GM19099 (cell line): Measurements from ENCODE around the gene CLDN19.
A peak's percentile ranks its signal among the peaks of the same experiment; 100 is the strongest.

Experiments
- POLR2A ChIP-seq: IDR thresholded peaks from 3 replicates; pipeline ENCODE4 v1.6.1; 2011; ENCODE audit warnings: low read depth; ENCODE audit not compliant: insufficient read length; ENCODE audit errors: extremely low read depth

Gene CLDN19

DNA sequence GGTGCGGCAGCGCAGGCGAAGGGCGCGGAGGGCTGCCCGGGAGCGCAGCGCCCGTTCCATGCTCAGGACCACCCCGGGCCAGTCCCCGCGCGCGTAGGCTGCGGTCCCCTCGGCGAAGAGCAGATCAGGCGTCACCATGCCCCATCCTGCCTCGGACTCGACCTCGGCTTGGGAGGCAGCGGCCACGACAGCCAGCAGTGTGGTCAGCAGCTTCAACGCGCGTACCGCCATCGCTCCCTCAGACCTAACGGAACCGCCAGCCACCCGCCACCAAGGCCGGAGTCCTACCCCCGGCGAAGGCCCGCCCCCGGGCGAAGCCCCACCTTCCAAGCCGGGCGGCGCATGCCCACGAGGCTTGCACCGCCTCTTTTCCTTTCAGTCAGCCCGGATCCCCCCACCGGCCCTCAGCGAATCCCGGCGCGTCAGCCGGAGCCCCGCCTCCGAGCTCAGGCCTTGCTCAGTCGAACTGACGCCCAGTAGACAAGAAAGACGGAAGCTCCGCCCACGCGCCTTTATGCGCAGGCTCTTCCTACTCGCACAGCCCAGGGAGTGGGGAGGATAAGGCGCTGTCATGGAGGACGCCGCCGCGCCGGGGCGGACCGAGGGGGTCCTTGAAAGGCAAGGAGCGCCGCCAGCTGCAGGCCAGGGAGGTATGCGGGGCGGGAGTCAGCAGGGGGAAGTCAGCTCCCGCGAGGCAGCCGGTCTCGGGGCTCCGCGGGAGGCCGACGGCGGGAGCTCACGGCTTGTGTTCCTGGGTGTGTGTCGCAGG lies 26.9 kb upstream of the CLDN19 start, which contains the start of the genes C1orf50 and P3H1:
Gene C1orf50 (plus strand): TSS at position 509 of the 769 bp plus-strand sequence. CDS start 63 bp downstream, at position 572.
Gene P3H1 (minus strand): TSS at position 288 of the 769 bp plus-strand sequence. CDS start 57 bp downstream, at position 231.
- TF ChIP-seq POLR2A, result peak; percentile 97

DNA sequence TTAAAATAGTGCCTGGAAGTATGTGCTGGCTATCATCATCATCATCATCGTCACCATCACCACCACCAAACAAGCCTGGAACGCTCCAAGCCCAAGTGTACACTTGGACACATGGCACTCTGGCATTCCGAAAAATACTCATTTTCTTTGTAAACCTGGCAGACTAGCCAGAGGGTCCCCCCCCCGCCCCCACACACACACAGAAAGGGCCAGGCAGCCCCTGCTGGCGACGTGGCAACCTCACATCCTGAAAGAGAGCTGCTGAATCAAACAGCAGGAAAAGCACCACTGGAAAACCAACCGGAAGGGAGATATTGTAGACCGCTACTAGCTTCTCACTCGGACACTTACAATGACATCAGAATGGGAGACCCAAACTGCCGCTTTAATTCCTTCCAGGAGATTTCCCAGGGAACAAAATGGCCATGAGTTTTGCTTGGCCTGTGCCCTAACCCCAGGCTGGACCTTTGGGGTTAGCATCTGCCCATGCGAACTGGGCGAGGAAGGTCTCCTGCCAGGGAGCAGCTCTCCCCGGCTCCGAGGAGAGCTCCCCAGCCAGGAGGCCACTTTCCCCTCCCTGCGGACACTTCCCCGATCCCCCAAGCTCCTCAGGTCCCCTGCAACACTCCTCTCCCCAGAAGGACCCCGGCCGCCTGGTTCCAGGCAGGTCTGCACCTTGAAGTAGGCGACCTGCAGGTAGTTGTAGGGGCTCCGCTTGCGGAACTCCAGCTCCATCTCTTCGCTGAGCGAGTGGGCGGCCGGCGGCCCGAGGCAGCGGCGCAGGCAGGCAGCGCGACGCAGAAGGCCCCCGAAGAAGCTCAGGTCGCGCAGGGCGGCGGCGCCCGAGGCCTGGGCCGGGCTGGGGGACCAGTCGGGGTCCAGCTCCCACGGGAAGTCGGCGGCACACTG lies 26.1 kb upstream of the CLDN19 start:
- TF ChIP-seq POLR2A, result no peak

DNA sequence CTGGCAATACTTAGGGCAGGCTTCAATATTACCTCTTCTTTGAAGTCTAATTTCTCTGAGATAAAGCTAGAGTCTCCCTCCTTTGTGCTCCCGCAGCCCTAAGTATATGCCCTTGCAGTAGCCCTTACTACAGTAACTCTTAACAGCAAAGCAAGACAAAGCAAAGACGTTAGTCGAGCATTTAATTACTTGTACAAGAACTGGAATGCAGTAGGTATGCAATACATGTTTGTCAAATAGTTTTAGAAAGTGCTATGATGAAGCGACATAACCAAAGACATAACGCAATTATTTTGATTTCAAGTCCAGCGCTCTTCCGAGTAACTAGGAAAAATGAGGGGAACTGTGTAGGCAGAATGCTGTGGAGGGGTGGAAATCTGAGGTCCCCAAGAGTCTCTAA lies 25.2 kb upstream of the CLDN19 start:
- TF ChIP-seq POLR2A, result no peak

DNA sequence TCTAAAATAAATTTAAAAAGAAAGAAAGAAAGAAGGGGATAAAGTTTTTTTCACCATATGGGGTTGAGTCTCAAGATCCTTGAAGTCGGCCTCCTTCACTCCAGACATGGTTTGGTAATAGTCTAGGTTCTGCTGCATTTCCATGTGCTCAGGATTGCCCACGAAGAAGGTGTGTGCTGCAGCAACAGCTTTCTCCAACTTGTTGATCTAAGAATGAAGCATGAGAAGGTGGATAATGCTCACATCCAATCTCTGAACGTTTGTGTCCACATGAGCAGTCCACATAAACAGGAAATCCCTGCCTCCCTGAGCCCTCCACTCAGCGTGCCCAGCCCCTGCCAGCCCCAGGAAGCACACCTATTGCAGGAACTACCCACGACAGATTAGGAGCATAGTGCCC lies 22.2 kb upstream of the CLDN19 start:
- no peak for TF ChIP-seq POLR2A

DNA sequence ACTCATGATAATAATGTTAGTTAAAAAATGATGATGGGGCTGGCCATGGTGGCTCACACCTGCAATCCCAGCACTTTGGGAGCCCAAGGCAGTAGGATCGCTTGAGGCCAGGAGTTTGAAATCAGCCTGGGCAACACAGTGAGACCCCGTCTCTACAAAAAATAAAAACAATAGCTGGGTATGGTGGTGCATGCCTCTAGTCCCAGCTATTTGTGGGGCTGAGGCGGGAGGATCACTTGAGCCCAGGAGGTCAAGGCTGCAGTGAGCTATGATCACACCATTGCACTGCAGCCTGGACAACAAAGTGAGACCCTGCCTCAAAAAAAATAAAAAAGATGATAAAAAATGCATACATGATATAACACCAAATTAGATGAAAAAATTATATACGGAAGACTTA lies 21.5 kb upstream of the CLDN19 start:
- TF ChIP-seq POLR2A, result no peak

DNA sequence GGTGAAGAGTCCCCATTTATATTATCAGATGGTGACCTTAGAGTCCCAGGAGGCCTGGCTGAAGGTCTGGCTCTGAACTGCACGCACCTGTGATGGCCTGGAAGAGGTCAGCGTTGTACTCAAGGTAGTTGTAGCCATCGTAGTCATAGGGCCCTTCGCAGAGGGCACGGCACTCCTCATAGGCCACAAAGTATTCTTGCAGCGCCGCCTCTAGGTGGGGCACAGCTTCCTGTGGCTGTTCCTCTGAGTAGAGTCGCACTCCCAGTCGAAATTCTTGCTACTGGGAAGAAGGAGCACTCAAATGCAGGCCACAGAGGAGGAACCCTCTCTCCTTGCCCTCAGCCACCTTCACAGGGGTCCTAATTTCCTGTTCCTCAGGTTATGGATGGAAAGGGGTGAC lies 19.1 kb upstream of the CLDN19 start:
- no peak for TF ChIP-seq POLR2A

DNA sequence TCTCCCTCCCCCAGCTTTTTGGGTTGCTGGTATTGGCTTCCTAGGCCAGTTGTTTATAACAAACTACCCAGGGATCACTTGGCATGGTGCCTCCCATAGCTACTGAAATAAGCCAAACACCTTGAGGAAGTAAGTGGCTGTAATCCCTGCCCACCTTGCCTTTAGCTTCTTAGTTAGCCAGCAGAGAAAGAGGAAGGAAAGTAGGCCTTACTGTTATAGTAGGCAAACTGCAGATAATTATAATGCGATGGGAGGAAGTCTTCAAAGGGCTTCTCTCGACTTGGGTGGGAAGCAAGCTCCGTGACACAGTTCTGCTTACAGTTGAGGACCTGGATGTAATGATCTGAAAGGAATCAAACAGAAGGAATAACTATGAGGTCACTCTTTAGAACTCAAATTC lies 18.6 kb upstream of the CLDN19 start:
- no peak for TF ChIP-seq POLR2A

DNA sequence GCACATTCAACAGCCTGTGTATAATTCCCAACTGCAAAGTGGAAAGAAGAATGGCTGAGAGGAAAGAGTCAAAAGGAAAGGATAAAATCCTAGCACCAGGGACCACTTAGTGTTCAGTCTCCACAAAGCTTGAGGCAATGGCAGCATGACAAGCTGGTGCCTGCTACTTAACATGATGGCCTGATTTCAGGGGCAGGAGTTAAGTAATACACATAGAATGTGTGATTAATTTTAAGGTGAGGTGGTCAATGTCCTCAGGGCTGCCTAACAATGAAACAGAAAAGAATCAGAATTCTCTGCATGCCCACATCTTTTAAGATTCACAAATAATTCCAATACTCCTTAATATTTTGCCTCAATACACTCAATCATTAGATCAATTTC lies 17.8 kb upstream of the CLDN19 start:
- no peak for TF ChIP-seq POLR2A

DNA sequence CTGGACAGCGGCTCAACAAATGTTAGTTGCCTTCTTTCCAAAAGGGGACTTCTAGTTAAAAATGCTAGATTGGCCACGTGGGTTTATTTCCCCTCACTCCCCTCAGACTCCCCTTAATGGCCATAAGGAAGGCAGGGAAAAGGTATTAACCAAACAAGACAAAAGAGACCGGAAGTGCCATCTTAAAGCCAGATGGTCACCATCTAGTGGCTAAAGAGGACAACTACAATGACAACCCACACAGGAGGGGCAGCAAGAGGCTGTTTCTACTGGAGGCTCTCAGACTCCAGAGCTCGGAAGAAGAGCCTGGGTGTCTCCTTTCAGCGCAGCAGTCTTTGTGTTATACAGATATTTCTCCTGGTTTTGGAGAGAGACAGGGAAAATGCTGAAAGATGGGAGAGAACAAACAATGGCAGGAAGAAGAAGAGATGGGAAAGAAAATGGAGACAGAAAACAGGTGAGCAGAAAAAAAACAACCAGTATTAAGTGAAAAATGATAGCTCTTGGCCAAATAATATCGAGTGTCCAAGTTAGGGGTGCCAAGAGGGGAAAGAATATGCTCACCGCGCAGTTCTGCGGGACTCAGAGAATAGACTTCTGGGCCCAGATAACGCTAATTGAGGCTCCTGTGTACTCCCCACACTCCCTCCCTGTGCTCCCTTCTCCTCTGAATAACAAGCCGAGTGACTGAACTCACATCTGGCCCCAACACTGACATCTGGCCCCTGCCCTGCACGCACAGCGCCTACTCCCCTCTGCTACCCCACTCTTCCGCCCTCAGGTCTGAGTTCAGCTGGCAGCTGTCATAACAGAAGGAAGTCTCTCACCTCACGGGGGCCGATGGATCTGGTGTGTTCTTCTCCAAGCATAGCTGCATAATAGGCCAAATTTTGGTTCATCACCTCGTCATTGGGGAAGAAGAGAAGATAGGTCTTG lies 17.2 kb upstream of the CLDN19 start:
- TF ChIP-seq POLR2A, result no peak

DNA sequence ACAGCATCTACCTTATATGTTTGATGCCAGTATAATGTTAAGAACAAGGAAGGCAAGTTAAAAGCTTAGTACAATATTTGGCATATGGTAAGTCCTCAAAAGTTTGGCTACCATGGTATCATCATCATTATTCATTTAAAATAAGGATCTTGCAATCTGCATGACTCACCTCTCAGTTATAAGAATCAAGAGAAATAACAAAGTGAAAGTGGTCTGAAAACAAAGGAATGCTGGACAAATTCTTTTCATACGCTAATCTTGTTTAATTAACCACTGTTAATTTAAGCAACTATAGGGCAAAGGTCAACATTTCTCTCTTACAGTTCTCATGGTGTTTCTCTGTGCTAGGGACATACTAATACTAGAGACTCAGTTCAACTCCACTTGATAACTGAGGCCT lies 13.0 kb upstream of the CLDN19 start:
- TF ChIP-seq POLR2A, result no peak

DNA sequence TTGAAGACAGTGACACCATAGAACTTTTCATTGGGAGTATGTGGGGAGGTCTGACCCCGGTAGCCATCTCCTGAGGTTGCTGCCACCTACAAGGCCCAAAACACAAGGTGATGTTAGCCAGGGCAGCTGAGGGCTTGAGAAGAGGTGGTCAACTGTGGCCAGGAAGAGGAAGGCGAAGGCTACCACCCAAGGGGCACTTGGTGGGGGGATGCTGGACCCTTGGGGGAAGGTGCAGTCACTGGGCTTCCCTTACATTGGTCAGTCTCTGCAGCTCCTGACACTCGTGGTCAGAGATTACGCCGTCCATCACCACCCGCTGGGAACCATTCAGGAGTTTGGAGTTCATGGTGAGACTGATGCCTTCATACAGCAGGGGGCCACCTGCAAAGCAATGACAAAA lies 12.2 kb upstream of the CLDN19 start:
- TF ChIP-seq POLR2A, result no peak

DNA sequence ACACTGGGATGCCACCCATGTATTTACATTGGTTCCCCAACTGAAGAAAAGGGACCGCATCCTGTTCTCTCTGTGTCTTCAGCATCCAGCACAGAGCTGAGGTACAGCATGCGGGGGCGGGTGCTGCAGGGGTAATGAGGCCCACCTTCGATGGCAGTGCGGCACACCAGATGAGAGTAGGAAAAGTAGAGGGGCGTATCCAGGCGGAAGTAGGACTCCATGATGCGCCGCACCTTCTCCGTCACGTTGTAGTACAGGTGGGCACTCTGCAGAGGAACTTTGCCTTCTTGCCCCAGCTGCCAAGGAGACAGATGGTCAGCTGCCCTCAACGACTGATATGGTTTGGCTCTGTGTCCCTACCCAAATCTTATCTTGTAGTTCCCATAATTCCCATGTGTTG lies 10.0 kb upstream of the CLDN19 start:
- TF ChIP-seq POLR2A, result no peak

DNA sequence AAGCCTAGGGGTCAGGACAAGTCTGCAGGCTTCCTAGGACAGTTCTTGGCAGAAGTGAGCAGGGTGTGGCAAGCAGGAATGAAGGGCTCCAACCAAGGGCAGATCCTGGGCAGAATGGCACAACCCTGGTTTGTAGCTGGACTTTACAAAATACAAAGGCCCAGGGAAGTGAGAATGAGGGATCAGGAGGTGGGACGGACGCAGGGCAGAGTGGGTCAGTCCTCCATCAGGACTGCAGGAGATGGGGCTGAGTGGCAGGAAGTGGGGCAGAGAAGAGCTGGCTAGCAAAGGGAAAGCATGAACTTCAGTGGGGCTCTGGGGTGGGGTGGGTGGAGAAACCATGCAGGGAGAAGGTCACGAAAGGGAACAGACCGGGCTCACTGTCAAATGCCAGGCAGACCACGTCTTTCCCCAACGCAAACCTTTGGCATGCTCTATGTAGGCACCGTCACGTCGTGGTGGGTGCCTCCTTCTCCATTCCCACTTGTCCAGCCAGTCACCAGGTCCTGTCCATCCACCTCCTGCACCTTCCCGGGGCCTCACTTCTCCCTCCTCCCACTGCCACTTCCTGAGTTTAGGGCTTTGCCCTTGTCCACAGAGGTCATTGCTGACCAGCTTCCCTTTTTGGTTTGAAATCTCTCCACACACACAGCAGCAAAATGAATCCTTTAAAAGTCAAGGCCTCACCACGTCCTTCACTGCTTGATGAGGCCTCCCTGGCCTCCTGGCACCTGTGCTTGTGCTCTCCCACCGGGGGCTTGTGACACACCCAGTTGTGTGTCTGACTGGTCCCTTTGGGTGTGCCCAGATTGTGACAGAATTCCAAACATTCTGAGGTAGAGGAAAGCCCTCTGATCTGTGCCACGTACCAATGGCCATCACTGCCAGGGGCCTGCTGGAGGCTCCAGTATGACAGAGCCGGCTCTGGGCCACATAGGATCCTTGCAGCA lies 8.7 kb upstream of the CLDN19 start:
- TF ChIP-seq POLR2A, result no peak

DNA sequence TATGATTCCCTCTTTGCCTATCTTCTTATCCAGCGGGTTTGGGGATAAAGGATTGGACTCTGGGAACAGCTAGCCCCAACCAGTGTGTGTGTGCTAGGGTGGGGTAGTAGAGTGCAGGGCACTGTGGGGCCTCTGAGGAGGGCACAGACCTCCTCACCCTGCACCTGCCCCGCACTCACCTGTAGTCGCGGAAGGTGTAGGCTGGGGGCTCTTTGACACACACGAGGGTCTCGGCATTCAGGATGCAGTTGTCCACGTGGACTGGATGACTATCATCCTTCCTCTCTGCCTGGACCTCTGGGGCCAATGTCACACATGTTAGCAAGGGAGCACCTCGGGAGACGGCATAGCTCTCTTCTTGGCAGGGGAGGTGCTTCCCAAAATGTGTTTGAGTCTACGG lies 8.0 kb upstream of the CLDN19 start:
- no peak for TF ChIP-seq POLR2A
